HG02884 (cell line): Measurements from ENCODE around the gene GUK1.
"Not testable (repeated sequence)": the region's sequence is repeated elsewhere in the genome, so short reads cannot be mapped to it uniquely, and the experiment has no call there.

ENCODE experiments used
- ATAC-seq: cut with Tn5 transposase; IDR thresholded peaks from one replicate; pipeline ENCODE4 v1.9.1; 2021; ENCODE audit warnings: mild to moderate bottlenecking, moderate library complexity; ENCODE audit not compliant: unreplicated experiment

Gene GUK1

DNA sequence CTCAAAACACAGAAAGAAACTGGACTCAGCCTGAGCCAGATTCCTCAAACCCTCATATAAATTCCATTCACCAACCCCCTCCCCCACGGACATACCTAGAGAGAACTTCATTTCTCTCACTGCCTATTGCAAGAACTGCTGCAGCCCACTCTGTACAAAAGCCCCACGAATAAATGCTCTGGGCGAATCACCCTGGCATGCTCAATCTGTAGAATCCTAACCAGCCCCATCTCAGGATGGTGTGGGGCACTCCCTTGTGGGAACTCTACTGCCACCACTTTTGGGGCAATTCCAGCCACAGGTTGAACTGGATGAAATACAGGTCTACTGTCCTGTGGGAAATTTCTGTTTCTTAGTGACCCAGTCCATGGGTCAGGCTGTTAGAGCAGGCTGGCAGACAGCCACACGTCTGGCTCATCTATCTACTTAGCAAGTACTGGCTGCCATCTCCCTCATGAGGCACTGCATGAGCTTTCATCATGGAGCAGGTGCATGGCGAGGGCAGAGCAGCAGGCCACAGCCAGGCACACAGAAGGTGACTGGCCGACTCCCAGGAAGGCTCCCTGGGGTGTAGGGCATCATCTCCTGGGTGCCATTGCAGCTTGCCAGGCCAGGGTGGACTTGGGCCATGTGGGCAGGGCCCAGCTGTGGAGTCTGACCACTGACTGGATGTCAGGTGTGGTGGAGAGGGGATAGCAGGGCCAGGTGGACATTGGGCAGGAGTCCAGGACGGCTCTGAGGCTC lies 35.4 kb upstream of the GUK1 start:
- ATAC-seq = no peak

DNA sequence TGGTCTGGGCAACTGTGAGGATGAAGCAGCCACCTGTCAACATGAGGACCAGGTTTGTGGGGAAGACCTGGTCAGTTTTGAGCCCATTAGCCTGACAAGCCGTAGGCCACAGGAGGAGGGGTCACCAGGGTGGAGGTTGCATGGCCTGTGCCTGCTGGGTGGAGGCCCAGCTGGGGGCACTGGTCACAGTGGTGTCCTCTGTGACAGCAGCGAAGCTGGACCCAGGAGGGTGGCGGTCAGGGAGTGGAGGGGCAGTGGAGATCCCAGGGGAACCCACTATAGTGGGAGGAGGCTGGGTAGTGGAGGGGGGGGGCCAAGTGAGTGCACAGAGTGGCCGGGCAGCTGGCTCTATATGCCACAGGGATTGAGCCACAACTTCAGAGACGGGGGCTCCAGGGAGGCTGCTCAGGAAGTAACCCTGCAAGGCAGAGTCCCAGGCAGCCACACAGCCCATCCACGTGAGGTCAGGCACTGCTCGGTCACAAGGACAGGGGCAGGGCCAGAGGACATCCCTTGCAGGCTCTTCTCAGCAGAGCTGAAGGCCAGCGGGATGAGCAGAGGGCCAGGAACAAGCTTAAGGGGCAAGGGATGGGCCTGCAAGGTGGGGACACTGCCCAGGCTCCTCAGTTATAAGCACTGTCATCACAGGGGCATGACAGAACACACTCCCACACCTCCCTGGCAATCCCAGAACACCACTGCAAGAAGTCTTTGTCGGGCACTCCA lies 34.6 kb upstream of the GUK1 start:
- no peak for ATAC-seq

DNA sequence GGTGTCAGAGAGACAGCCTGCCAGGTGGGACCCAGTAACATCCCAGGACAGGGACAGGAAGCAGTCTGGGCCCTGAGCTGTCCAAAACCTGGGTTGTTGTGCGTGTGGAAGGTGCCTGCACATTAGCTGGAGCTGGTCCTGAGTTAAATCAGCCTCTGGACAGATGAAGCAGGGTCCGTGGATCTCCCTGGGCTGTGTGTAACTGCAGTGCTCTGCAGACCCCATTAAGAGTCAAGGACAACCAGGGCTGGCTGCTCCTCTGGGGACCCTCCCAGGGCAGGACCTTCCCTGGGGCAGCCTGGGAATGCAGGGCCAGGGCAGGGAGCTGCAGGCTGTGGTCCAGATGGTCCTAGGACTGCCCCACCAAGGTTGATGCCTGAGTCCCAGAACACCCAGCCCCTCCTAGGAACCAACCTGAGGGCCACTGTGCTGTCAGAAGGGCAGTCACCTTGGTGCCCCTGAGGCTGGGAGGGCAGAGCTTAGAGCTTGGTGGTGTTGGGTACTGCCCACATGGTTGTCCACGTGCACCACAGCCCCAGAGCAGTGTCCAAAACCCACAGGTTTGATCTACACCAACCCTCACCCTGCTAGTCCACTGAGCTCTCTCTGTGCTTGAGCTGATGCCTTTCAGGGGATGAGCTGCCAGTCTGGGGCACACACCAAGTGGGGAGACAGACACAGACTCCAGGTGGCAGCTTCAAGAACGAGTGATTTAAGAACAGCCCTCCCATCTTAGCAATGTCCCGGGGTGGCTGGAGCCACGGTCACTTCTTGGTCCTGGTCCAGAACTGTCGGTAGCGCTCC lies 33.9 kb upstream of the GUK1 start:
- ATAC-seq = no peak

DNA sequence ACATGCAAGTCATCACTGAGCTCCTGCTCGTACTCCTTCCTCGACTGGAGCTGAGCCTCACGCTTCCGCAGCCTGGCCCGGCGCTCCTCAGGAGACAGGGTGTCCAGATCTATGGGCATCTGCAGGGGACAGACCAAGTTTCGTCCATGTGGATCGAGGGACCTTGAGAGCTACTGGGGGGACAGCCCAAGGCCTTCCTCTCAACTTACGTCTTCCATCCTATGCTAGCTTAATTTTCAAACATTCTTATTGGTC lies 33.4 kb upstream of the GUK1 start:
- no peak for ATAC-seq

DNA sequence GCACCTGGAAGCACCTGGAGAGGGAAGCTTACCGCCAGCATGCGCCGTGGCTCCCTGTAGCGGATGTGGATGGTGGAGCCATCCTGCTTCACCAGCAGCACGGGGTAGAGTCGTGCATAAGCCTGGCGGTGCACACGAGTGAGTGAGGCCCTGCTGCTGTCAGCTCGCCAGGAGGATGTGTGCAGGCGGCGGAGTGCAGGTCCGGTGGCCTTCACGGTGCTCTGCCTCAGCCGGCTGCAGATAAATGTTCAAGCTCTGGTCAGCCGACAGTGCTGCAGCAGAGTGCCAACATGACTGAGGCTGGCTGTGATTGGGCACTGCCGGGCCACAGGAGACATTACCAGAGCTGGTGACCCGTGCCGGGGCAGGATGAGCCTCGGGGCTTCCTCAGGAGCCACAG lies 32.4 kb upstream of the GUK1 start:
- ATAC-seq = no peak

DNA sequence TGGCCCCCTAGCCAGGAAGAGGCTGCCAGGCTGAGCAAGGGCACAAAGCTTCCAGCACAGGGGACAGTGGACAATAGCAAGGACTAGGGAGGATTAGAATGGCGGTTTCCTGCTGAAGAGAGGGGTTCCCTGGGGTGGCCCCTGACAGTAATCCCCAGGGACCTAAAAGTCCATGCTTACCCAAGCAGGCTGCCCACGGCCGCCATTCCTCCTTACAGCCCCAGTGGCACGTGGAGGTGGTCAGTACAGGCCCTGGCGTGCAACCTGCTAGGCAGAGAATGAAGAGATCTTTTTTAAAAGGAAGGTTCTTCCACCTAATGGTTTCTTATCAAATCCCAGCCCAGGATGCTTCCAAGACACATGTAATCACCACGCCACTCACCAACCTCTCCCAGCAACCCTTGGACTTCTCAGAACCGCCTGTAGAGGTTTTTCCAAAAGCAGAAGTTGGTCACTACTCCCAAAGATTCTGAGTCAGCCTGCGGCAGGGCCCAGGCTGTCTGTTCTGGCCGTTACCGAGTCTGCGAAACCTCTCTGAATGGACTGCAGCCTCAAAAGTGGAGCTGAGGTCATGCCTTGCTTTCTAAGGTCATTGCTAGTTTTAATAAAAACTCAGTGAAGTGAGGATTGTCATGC lies 31.9 kb upstream of the GUK1 start:
- no peak for ATAC-seq

DNA sequence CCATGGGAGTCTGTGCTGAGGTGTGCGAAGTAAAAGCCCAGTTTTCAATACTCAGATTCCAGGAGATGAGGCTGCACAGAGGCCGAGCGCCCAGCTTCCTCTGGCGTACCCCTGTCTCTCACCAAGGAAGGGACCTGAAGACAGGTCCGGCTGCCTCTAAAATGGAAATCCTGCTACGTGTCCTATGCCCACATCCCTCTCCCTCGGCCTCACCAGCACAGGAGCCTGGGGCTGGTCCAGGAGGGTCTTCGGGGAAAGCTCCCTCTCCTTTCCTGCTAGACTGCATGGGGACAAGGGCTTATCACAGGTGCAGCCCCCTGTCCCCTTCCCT lies 31.4 kb upstream of the GUK1 start:
- no peak for ATAC-seq

DNA sequence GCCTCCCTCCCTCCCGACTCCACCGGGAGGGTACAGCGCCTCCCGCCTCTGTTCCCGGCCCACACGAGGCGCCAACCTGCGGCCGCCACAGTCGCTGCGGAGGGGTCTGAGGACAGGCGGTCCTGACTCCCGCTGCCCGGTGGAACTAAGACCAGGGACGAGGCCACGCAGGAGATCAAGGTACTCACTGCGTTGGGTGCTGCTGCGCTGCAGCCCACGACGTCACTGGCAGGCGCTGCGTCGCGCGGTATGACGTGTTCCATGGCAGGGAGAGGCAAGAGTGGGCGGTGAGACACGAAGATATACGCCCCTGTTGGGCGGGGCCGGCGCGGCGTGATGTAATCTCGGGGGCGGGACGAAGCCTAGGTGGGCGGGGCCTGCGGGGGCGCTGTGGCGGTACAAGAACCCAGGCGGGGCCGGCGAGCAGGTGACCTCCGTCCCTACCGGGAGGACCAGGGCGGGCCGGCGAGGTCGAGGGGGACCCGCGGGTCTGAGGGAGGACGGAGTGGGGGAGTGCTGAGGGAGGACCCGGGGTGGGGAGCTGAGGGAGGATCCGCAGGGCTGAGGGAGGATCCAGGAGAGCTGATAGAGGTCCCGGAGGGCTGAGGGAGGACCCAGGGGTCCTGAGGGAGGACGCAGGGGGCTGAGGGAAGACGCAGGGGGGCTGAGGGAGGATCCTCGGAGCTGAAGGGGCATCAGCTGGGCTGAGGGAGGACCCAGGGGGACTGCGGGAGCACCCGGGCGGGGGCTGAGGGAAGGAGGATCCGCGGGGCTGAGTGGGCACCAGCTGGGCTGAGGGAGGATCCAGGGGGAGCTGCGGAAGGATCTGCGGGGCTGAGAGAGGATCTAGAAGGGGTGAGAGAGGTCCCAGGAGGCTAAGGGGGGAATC lies 30.8 kb upstream of the GUK1 start, which contains the start of gene MRPL55:
MRPL55 (minus strand) TSS at position 227 of the 889 bp plus-strand sequence. CDS start 1,039 bp downstream, outside the sequence.
- peak; percentile 81 for ATAC-seq

DNA sequence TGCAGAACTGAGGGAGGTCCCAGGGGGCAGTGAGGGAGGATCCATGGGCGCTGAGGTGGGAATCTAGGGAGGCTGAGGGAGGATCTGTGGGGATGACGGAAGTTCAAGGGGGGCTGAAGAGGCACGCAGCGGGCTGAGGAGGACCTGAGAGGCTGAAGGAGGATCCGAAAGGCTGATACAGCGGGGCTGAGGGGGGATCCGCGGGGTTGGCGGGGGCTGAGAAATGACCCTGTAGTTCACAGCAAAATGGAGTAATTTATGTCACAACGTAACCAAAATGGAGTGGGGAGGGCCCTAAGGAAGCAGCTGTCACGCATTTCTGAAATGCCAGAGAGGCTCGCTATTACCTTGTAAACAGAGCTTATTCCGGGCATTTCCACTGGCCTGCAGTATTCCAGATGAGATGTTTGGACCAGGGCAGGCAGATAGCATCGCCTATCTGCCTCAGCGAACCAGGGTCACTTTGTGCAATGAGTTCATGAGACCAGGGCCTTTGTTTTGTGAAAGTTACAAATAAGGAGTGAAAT lies 30.1 kb upstream of the GUK1 start:
- ATAC-seq = no peak

DNA sequence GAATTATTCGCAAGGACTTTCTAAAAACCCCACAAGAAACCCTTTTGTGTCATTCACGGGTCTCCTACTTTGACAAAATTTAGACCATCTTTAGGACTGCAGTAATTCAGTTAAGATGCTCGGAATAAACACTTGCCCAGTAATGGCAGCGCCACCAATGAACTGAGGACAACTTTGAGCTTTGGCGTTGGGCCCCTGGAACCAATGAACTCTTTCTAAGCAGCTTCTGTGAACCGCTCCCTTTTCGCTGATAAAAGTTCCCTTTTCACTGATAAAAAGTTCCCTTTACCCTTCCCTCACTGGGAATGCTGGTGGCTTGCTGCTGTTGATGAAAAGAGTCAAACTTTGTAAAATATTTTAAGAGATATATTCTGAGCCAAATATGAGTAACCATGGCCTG lies 29.5 kb upstream of the GUK1 start:
- no peak for ATAC-seq

DNA sequence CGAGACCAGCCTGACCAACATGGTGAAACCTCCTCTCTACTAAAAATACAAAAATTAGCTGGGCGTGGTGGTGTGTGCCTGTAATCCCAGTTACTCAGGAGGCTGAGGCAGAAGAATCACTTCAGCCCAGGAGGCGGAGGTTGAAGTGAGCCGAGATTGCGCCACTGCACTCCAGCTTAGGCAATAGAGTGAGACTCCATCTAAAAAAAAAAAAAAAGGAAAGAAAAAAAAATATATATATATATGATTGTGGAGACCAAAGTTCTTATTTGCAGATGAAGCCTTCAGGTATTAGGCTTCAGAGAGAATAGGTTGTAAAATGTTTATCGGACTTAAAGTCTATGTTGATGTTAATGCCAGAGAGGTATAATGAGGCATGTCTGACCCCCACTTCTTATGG lies 28.8 kb upstream of the GUK1 start:
- not testable (repeated sequence) for ATAC-seq

DNA sequence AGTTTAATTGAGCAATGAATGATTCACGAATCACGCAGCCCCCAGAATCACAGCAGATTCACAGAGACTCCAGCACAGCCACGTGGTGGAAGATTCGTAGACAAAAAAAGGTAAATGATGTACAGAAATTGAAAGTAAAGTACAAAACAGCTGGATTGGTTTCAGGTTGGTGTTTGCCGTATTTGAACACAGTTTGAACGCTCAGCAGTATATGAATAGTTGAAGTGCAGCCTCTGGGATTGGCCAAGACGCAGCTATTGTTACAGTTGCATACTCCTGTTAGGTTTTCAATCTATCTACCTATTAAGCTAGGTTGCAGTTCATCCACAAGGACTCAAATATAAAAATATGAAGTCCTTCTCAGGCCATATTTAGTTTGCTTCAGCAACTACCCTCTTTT lies 27.9 kb upstream of the GUK1 start:
- ATAC-seq = no peak

DNA sequence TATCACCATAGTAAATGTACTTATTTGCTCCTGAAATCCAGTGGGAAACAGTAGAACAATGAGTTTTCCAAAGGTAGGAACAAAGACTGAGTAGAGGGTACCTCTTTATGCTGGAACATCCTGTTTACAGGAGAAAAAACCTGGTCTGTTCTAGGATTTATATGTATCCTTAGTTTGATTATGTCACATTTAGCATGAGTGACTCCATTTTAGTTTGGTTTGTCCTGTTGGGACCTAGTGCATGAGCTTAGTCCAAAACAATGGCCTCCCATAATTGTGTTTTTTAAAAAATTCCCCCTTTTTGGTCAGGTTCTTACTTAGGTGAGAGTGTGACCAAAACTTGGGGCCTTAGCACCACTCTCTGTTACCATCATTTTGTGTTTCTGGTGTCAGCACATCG lies 27.5 kb upstream of the GUK1 start:
- no peak for ATAC-seq

DNA sequence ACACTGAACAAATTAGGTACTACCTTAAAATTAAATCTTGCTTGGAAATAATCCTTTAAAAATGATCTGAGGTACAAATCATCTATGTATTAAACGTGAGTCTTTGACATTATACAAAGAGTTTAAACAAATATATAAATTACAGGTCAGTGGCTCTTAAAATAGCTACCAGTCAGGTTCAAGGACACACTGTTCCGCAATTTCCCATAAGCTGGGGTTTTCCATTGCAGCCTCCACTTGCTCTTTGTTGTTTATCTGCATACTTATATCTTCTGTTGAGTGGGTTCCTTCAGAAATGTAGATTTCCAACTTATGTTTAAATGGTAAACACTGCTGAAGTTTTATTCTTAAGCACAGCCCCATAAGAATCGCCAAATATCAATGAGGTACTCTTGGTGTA lies 25.3 kb upstream of the GUK1 start:
- no peak for ATAC-seq

DNA sequence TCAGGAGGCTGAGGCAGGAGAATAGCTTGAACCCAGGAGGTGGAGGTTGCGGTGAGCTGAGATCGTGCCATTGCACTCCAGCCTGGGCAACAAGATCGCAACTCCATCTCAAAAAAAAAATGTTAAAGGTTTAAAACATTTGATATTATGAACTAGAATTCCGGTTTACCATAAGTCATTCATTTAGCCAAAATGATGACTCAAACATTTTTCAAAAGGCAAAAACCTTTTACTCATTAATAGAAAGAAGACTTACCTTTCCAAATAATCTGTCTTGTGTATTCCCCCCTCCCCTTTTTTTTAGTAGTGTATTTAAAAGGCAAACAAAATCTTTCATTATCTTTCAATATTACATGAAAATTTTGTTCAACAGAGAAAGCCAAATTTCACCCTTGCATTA lies 22.7 kb upstream of the GUK1 start:
- no peak for ATAC-seq

DNA sequence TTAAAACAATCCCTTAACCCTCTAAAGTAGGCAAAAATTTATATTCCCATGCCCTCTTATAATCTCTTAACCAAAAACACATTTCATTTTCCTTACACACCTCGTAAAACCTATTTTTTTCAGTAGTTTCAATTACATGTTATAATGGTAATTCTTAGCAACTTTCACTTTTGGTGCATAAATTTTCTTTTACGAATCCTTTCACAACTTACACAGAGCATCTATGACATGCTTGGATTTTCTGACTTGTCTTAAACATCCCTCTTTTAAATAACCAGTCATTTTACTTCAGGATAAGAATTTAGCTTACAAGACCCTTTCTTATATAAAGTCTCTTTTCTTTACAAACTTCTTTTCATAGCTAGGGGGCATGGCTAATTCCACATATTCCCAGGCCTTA lies 22.0 kb upstream of the GUK1 start:
- no peak for ATAC-seq

DNA sequence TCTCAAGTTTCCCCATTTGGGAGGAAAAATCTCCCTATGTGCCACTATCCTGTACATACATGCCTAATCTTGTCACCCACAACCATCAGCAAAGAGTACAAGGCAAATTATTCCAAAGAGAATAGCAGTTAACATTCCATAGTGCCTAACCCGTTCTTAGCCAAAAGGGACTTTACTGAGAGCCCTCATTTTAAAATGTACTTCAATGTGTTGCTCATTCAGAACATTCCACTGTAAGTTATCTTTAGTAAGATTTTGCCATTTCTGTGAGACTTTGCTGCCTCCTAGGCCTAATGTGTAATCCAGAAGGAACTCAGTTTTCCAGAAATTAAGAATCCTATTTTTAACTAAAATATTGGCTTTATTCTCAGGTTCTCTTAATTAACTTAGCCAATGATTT lies 19.7 kb upstream of the GUK1 start:
- ATAC-seq = no peak

DNA sequence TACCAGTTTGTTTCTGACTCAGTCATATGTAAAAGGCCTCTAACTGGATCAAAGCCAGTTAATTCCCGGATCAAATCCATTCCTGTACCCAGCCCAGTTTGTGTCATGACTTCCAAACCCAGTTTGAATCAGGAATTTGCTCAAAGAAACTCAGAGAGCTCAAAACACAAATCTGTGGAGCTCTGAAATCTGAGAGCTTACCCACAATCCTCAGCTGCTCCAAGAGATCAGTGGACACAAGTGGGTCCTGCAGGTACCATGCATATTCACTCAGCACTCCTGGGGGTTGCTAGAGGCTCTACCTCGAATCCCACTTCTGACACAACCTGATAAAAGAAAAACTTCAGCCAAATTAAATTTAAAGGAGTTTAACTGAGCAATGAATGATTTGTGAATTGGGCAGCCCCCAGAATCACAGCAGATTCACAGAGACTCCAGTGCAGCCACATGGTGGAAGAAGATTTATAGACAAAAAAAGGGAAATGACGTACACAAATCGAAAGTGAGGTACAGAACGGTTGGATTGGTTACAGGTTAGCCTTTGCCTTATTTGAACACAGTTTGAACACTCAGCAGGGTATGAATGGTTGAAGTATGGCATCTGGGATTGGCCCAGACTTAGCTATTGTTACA lies 19.1 kb upstream of the GUK1 start:
- ATAC-seq = no peak

DNA sequence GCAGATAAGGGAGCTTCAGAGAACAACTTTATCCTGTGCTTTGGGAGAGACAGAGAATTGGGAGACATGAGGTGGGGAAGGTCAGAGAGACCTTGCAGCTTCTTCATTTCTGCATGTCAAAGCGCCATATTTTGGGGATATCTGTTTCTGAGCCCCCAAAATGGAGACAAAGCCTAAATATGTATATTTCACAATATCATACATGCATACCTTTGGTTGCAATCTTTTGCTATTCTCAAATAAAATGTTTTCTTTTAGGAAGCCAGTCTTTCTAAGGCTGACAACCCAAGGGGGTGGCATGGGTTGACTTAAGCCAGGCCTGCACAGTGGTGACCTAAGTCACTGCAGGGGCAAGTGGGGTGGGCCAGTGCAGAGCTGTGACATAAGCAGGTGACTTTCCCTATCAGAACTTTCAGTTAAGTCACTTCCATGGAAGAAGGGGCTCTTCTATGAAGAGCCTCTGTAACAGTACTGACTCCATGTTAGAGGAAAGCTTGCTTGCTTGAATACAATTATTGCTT lies 17.1 kb upstream of the GUK1 start:
- ATAC-seq = no peak

DNA sequence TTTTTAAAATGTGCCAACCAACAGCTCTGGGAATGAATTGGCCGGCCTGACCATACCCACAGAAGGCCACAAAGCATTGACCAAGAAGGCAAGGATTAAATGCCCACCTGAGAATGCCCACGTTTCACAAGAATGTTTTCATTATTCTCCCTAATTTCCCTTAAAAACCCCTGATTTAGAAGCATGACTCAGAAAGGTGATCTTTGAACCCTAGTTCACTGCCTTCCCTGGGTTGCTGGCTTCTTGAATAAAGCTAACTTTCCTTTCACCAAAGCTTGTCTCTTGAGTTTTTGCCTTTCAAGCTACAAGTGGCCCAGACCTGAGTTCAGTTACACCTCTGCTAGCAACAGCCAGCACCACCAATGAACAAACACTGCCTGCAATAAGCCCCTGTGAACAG lies 16.6 kb upstream of the GUK1 start:
- ATAC-seq = no peak
